Right forelimb (tissue), 1 donor: ENCODE results near the gene SERPINB3.
"Not testable (repeated sequence)": the region's sequence is repeated elsewhere in the genome, so short reads cannot be mapped to it uniquely, and the experiment has no call there.

Source experiments
- DNase-seq: peaks from one replicate; pipeline ENCODE4 v3.0.0-alpha.2; 2018

SERPINB3 gene

DNA sequence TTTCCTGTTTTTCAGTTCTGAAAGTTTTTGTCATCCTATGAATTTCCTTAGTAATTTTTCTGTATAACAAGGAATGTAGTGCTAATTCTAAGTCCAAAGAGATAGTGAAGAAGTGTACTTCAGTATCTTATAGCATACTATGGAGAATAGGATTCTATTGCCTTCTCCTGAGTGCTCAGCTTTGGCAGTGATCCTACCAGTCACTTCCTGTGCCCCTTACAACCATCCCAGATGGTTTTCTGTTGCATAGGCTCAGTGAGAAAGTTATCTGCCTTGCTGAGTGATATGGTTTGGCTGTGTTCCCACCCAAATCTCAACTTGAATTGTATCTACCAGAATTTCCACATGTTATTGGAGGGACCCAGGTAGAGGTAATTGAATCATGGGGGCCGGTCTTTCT is 17.0 kb downstream of the SERPINB3 start:
- not testable (repeated sequence) for DNase-seq

DNA sequence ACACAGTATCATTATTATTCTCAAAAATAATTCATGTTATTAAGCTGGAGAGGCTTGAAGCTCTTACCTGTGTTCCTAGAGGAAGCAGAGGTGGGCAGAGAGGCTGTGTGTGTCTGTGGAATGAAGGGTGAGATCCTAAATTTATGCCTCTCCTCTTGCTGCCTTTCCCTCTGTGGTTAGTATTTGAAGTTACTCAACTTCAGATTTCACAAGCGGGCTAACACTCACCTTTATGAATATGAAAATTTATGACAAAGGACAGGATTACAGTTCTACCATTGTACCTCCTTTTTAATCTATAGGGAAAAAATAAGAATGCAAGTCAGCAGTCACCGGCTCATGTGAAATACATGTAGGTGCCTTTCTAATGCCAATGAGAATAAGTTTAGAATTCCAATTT is 17.6 kb downstream of the SERPINB3 start, which contains the start of gene SERPINB4:
Gene SERPINB4 (minus strand): TSS at position 115 of the 400 bp plus-strand sequence. CDS start 679 bp downstream, outside the sequence.
- DNase-seq, result not testable (repeated sequence)

DNA sequence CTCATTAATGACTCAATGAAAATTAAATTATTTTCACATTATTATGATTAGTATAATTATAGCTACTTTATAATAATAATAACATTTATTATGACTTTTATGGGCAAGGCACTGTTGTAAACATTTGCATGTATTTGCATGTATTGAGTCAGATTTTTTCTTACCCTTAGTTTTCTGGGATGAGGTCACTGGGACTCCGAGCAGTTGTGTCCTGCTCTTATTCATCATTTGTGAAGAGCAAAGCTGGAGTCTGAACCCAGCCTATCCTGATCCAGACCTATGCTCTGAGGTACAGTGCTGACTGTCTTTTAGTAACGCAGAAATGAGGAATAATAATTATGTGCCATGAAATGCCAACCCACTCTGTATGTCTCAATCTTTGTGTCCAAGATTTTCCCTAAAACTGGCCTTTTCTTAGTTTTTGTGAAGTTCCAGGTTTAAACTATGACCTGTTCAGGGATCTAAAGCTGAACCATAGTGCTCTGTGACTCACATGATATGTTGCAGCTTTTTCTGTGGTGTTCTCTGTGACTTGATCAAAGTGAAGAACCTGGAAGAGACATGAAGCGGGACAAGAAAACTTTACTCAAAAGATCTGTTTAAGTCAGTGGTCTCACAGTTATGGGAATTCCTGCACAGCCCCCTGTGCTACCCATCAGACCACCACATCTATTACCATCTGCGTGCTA is 18.9 kb downstream of the SERPINB3 start:
- not testable (repeated sequence) for DNase-seq

DNA sequence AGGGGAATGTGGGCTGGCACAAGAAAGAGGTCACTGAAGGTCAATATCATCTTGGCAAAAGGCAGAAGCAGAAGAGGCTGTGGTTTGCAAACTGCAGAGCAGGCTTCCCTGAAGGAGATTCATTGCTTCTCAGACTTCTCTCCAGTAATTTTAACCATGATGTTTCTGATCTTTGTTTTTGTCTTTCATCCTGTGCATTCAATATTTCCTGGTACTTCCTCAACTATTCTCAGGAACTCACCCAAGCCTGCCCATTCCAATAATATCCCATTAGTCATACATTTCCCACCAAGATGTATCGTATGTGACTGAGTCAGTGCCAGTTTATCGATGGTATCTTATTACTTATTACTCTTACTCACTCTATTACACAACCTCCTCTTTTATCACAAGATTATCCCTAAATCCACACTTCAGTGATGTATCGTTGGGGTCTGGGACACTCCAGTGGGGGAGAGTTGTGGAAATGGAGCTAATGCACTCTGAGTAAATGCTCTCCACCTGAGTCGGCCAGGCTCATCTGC is 20.5 kb downstream of the SERPINB3 start:
- DNase-seq, result not testable (repeated sequence)

DNA sequence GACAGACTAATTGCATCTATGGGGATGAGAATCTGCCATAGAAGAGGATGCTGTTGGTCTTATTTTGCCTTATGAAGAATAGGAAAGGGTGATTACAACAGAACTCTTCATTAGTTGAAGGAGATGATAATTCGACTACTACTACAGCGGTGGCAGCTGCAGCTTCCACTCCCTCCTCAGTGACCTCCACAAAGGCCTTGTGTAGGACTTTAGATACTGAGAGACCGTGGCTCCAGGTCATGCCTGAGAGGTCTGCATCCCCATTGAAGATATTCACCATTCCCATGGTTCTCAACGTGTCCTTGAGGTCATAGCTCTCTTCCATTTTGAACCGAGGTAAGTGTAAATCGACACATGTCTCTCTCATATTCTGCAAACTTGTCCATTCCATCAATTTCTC is 24.0 kb downstream of the SERPINB3 start:
- no peak for DNase-seq

DNA sequence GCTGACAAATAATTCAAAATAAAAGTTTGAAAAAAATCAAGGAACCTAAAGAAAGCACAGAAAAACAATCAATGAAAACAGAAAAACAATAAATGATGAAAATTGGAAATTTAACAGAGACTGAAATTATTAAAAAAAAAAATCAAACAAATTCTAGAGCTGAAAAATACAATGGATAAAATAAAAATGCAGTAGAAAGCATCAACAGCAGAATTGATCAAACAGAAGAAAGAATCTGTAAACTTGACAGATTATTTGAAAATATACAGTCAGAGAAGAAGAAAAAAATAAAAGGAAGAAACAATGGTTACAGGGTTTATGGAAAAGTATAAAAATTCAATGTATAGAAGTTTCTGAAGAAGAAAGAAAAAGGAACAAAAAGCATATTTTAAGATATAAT is 33.9 kb downstream of the SERPINB3 start:
- DNase-seq, result no peak

DNA sequence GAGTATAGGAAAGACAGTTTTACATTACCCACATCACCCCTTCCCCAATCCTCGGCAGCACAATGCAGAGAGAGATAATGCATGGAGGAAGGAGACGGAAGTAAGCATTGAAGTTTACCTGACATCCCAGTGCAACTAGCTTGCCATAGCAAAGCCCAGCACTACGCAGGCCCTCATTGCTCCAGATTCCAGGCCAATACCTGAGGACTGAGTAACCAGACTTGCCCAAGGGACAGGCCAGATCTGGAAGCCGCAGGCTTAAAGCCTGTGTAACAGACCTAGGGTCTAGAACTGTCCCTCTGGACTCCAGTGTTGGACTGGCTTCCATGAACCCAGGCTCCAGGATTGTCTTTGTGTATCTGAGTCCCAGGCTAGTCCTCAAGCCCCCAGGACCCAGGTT is 35.3 kb downstream of the SERPINB3 start:
- no peak for DNase-seq

DNA sequence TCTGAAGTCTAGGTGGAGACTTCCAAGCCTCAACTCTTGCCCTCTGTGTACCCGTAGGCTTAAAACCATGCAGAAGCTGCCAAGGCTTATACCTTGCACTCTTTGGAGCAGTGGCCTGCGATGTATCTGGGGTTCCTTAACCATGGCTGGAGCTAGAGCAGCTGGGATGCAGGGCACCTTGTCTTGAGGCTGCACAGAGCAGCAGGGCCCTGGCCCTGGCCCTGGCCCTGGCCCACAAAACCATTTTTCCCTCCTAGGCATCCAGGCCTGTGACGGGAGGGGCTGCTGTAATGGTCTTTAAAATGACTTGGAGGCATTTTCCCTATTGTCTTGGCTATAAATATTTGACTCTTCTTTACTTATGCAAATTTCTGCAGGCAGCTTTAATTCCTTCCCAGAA is 36.8 kb downstream of the SERPINB3 start:
- DNase-seq, result no peak

DNA sequence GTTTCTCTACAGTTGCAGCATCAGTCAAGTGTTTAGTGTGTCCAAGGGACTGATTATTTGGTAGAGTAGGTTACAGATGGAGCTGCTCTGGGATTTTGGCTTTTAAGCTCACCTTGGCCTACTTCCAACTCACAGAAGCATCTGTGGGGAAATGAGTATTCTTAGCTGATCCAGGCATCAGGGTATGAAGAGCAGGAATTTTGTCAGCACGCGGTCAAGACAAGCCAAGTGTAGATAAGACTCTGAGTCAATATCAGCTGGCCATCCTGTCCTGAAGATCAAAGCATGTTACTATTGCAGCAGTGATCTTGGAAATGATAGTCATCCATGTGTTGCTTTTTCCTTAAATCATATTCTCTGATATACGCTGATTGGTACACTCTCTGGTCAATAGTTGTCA is 42.0 kb downstream of the SERPINB3 start:
- DNase-seq, result no peak

DNA sequence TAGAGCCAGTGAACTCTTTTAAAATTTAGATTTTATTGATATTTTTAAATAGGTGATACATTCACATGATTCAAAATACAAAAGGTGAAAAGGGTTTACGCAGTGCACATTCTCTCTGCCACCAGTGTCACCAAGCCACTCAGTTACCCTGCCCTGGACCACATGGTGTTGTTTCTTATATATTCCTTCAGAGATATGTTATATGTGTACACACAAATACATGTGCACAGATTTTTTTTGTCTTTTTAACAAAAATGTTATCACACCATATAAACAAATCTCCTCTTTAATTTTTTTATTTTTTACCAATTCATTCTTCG is 43.8 kb downstream of the SERPINB3 start:
- no peak for DNase-seq

DNA sequence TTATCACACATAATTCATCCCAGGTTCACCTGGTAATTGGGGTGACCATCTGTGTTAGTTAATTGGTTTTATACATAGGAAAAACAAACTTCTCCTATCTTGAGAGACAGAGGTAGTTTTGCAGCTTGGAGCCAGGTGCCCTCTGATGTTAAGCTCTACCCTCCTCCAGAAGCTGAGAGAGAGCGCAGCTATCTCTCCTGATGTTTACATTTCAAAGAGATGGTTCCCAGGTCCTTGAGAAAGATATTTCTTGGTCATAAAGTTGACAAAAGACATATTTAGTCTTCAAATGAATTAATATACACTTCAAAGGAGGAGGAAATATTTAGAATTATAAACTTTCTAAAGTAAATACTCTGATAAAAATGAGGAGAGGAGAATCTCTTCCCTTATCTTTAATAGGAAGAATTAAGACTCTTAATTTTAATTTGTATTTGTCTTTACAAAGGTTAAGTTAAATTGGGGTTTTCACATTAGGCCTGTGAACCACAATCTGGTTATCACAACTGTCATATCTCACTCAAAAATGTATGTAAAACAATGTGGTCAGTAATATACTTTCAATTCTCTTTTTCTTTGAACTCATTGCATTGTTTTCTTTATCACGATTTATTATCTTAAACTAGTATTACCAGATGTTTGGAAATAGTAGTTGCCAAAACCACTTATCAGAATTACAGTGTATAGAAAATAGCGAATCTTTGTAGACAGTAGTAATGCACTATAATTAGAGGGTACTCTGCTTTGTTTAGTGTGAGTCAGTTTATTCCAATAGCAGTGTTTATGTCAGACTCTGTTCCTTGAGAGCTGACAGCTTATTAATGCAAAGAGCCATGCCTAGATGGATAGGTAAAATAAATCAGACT is 44.4 kb downstream of the SERPINB3 start:
- no peak for DNase-seq

DNA sequence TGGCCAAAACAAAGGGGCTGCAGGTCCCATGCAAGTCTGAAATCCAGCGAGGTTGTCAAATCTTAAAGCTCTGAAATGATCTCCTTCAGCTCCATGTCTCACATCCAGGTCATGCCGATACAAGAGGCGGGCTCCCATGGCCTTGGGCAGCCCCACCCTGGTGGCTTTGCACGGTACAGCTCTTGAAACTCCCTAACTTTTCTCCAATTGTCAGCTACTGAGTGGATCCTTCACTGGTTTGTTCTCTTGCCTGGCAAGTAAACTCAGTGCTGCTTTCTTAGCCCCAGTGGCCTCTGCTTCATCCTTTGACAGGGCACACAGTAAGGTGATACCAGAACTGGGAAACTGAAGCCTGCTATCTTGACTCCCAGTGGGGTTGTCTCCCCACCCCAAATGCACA is 48.3 kb downstream of the SERPINB3 start:
- no peak for DNase-seq

DNA sequence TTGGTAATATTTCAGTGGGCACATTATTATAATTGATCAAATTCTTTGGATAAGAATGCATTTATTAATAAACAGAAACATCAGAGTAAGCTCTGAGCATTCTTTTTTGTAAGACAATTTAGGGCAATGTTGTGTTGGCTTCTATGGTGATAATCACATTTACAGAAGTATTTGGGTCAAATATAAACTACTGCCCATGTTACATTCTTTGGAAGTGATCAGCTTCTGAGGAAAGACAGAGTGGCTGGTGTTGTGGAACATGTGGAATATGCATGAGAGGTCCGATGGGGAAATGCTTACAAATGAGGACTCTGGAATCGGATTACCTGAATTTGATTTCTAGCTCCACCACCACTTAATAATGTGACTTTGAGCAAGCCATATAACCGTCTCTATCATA is 55.2 kb downstream of the SERPINB3 start:
- no peak for DNase-seq
